Measurements from ENCODE around the gene BBS7. TPM values are rescaled to one million over a fixed set of nuclear protein-coding genes. Genes with fewer than 3 reads are reported as not detected.

BBS7 gene
- total and polyA plus RNA-seq, 2 of the 13 experiments (the other 11 are each of a cell fraction or from before 2014, with no cell fraction given), result 9.0 to 15.7 TPM

DNA sequence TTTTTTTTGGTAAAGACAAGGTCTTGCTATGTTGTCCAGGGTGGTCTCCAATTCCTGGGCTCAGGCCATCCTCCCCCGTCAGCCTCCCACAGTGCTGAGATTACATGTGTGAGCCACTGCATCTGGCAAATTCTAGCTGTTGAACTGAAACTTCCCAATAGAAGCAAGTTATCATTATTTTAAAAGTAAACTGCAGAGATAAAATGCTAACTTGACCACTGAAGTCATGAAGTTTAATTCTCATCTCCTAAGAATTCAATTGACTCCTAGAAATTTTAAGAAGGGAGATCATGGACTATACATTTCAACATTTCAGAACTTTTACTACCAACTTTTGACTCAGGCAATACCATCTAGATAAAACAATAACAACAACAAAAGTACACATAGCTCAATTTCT is 80.8 kb downstream of the BBS7 start:
- Histone ChIP-seq H3K4me3 (replicated peaks in 1 of 3; ENCODE audit: insufficient read depth in 1 of 3, low read depth in 2 of 3, low read length in 3 of 3) (no peak overlapping the region), H3K4me1 (ENCODE audit: insufficient read depth, low read length) (peaks cover 16% of the 10 kb centered on the region), H2AFZ (ENCODE audit: low read length) (no peak overlapping the region), H3K4me2 (ENCODE audit: low read depth, low read length) (no peak overlapping the region), H4K20me1 (ENCODE audit: insufficient read depth, low read length) (no peaks in the 10 kb centered on the region), H3K9me3 (ENCODE audit: low read length) (no peaks in the 10 kb centered on the region), H3K9ac (ENCODE audit: insufficient read depth, low read depth, low read length) (no peak overlapping the region), H3K27me3 (ENCODE audit: control insufficient read depth in 1 of 2, insufficient read depth in 2 of 2, low read length in 2 of 2) (no peaks in the 10 kb centered on the region), H3K27ac (ENCODE audit: extremely low read length, insufficient read depth, low read length) (no peak overlapping the region), H3K36me3 (replicated peaks in 1 of 2; ENCODE audit: control insufficient read depth in 1 of 2, insufficient read depth in 2 of 2, low read length in 2 of 2) (no peaks in the 10 kb centered on the region), H3K79me2 (ENCODE audit: insufficient read depth, low read length) (no peaks in the 10 kb centered on the region)
- TF ChIP-seq ZNF589 (CRISPR knock-in tag; conservative IDR thresholded peaks at IDR 0.05) (no peak), ZNF20 (CRISPR knock-in tag; IDR thresholded peaks at IDR 0.05) (no peak), ZKSCAN1 (IDR thresholded peaks at IDR 0.05; ENCODE audit: low read length) (no peak), TCF12 (IDR thresholded peaks at IDR 0.05) (no peak), TCF12 (CRISPR knock-in tag; IDR thresholded peaks at IDR 0.05) (no peak), SRSF4 (IDR thresholded peaks at IDR 0.05; ENCODE audit: low read depth, low read length, poor library complexity, severe bottlenecking) (no peak), ZNF546 (CRISPR knock-in tag; conservative IDR thresholded peaks at IDR 0.05) (no peak), ZSCAN22 (CRISPR knock-in tag; IDR thresholded peaks at IDR 0.05) (no peak), ZNF33B (CRISPR knock-in tag; IDR thresholded peaks at IDR 0.05) (no peak), MEIS2 (CRISPR knock-in tag; IDR thresholded peaks at IDR 0.05) (no peak), TBP (CRISPR knock-in tag; IDR thresholded peaks at IDR 0.05) (no peak), SP2 (CRISPR knock-in tag; IDR thresholded peaks at IDR 0.05) (no peak), PCBP2 (optimal IDR thresholded peaks at IDR 0.05; ENCODE audit: low read depth, low read length, poor library complexity, severe bottlenecking) (no peak), TRIM24 (CRISPR knock-in tag; IDR thresholded peaks at IDR 0.05) (no peak)
- TF ChIP-seq, protein P1, sequence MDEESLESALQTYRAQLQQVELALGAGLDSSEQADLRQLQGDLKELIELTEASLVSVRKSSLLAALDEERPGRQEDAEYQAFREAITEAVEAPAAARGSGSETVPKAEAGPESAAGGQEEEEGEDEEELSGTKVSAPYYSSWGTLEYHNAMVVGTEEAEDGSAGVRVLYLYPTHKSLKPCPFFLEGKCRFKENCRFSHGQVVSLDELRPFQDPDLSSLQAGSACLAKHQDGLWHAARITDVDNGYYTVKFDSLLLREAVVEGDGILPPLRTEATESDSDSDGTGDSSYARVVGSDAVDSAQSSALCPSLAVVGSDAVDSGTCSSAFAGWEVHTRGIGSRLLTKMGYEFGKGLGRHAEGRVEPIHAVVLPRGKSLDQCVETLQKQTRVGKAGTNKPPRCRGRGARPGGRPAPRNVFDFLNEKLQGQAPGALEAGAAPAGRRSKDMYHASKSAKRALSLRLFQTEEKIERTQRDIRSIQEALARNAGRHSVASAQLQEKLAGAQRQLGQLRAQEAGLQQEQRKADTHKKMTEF (CRISPR knock-in tag; IDR thresholded peaks at IDR 0.05), result no peak
- TF ChIP-seq, protein P2, sequence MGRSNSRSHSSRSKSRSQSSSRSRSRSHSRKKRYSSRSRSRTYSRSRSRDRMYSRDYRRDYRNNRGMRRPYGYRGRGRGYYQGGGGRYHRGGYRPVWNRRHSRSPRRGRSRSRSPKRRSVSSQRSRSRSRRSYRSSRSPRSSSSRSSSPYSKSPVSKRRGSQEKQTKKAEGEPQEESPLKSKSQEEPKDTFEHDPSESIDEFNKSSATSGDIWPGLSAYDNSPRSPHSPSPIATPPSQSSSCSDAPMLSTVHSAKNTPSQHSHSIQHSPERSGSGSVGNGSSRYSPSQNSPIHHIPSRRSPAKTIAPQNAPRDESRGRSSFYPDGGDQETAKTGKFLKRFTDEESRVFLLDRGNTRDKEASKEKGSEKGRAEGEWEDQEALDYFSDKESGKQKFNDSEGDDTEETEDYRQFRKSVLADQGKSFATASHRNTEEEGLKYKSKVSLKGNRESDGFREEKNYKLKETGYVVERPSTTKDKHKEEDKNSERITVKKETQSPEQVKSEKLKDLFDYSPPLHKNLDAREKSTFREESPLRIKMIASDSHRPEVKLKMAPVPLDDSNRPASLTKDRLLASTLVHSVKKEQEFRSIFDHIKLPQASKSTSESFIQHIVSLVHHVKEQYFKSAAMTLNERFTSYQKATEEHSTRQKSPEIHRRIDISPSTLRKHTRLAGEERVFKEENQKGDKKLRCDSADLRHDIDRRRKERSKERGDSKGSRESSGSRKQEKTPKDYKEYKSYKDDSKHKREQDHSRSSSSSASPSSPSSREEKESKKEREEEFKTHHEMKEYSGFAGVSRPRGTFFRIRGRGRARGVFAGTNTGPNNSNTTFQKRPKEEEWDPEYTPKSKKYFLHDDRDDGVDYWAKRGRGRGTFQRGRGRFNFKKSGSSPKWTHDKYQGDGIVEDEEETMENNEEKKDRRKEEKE (IDR thresholded peaks at IDR 0.05), result no peak
- TF ChIP-seq, protein P3, sequence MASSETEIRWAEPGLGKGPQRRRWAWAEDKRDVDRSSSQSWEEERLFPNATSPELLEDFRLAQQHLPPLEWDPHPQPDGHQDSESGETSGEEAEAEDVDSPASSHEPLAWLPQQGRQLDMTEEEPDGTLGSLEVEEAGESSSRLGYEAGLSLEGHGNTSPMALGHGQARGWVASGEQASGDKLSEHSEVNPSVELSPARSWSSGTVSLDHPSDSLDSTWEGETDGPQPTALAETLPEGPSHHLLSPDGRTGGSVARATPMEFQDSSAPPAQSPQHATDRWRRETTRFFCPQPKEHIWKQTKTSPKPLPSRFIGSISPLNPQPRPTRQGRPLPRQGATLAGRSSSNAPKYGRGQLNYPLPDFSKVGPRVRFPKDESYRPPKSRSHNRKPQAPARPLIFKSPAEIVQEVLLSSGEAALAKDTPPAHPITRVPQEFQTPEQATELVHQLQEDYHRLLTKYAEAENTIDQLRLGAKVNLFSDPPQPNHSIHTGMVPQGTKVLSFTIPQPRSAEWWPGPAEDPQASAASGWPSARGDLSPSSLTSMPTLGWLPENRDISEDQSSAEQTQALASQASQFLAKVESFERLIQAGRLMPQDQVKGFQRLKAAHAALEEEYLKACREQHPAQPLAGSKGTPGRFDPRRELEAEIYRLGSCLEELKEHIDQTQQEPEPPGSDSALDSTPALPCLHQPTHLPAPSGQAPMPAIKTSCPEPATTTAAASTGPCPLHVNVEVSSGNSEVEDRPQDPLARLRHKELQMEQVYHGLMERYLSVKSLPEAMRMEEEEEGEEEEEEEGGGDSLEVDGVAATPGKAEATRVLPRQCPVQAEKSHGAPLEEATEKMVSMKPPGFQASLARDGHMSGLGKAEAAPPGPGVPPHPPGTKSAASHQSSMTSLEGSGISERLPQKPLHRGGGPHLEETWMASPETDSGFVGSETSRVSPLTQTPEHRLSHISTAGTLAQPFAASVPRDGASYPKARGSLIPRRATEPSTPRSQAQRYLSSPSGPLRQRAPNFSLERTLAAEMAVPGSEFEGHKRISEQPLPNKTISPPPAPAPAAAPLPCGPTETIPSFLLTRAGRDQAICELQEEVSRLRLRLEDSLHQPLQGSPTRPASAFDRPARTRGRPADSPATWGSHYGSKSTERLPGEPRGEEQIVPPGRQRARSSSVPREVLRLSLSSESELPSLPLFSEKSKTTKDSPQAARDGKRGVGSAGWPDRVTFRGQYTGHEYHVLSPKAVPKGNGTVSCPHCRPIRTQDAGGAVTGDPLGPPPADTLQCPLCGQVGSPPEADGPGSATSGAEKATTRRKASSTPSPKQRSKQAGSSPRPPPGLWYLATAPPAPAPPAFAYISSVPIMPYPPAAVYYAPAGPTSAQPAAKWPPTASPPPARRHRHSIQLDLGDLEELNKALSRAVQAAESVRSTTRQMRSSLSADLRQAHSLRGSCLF (CRISPR knock-in tag; IDR thresholded peaks at IDR 0.05; ENCODE audit: borderline replicate concordance), result no peak
- CTCF ChIA-PET (ENCODE audit: low intra/inter-chr PET ratio, low total read pairs), result no interaction called here
- BruUV-seq (replicated peaks), result no TSS peak
- intact Hi-C loops (cut with micrococcal nuclease; ENCODE audit: unreplicated experiment), result no loop called here
- in situ Hi-C loops (cut with HindIII; ENCODE audit: extremely low pct_ligation_motif_present, low pct_unique_long_range_greater_than_20kb), result no loop called here
- ATAC-seq (no peak), DNase-seq (ENCODE audit: low spot score) (no peak), FAIRE-seq (no peak)
- POLR2A ChIA-PET, result no interaction called here
- WGBS (ENCODE audit: low lambda C conversion rate), result 91% methylated on average over 1 of the region's 1 CpG

Data from HepG2 (cell line).